Fibroblast of pulmonary artery (primary cell): ENCODE measurements around the gene PAIP1.

Experiments
- DNase-seq: peaks from one replicate; pipeline ENCODE4 v3.0.0-alpha.2; 2010; ENCODE audit warnings: low read depth
- H3K4me3 ChIP-seq: replicated peaks from 2 replicates; pipeline ENCODE4 v1.5.1; 2011; ENCODE audit warnings: low read depth, mild to moderate bottlenecking, control low read depth, low read length, moderate library complexity
- CTCF ChIP-seq: IDR thresholded peaks from 2 replicates; pipeline ENCODE4 v1.5.1; 2011; ENCODE audit warnings: mild to moderate bottlenecking, control low read depth, low read length, inconsistent platforms; ENCODE audit errors: missing control alignments

The PAIP1 gene

GRCh38 chr5:43592363-43592762 is 35.5 kb upstream of the PAIP1 start:
- no peak for TF ChIP-seq CTCF
- DNase-seq = no peak
- no peak overlapping the region for H3K4me3 ChIP-seq

GRCh38 chr5:43590700-43591099 is 33.8 kb upstream of the PAIP1 start:
- DNase-seq = no peak
- TF ChIP-seq CTCF = no peak
- H3K4me3 ChIP-seq = no peak overlapping the region

DNA sequence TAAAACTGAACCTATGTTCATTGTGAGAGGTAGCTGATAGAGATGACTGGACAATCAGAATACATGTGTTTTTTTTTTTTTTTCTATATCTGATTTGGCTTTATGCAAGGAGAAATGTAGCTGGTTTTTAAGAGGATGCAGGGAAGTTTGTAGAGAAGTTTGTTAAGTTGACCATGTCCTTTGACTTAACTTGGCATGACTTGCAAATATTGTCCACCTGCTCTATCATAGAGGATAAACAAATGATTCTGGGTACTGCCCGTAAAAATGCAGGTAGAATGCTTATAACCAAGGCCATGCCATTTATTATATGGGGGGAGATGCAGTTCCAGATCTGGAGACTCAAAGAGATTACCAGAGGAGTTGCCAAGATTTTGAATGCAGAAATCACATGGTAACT is 32.4 kb upstream of the PAIP1 start:
- DNase-seq = no peak
- H3K4me3 ChIP-seq = no peak overlapping the region
- no peak for TF ChIP-seq CTCF

DNA sequence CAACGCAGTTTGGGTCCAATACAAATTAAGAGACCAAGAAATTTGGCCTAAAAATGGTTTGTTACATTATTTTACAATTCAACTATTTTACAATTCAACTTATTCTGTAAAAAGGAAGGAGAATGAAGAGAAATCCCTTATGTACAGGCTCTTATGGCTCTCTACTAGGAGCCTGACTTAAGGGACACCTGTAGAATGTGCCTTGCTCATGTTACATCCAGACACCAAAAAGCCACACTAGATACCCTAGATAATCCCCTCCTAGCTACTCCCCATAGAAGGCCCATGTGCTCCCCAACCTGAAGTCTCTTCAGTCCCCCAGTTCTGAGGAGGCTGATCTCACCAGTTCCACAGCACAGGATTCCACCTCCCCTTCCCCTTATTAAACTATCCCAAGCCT is 32.0 kb upstream of the PAIP1 start:
- H3K4me3 ChIP-seq = no peak overlapping the region
- DNase-seq = no peak
- TF ChIP-seq CTCF = no peak

DNA sequence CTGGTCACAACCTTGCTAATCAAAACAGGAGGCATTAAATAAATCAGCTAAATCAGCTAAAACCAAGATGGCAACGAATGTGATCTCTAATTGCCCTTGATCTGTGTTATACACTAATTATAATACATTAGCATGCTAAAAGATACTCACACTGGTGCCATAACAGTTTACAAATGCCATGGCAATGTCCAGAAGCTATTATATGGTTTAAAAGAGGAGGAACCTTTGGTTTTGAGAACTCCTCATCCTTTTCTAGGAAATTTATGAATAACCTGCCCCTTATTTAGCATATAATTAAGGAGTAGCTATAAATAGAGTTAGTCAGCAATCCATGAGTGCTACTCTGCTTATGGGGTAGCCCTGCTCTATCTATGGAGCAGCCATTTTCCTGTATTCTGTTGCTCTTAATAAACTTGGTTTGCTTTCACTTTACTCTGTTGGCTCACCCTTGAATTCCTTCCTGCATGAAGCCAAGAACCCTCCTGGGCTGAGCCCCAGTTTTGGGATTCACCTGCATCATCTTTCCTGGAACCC is 27.4 kb upstream of the PAIP1 start:
- H3K4me3 ChIP-seq = no peak overlapping the region
- no peak for DNase-seq
- no peak for TF ChIP-seq CTCF

DNA sequence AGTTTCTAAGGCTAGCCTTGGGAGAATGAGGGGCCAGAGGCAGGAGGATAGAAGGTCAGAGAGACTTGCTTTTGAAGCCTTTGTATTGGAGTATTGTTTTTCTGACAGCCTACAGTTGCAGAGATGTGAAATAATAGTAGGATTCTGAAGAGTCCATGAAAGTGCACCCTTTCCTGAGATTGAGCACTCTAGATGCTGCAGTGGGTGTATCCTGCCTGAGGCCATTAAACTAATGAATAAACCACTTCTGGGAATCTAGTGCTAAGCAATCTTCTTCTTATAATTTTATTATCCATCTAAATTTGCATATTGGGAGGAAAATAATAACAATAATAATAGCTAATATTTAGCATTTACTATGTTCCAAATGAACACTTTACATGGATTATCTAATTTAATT is 26.8 kb upstream of the PAIP1 start:
- no peak for TF ChIP-seq CTCF
- no peak for DNase-seq
- H3K4me3 ChIP-seq = no peak overlapping the region
